Endodermal cell (in vitro differentiated cells): ENCODE results near the gene CALML3. TPM values are rescaled to one million over a fixed set of nuclear protein-coding genes. Genes with fewer than 3 reads are reported as not detected.

ENCODE experiments used
- DNase-seq: peaks from one replicate; pipeline ENCODE4 v3.0.0-alpha.2; 2017
- H3K27ac ChIP-seq: 2 replicates; pipeline ENCODE4 v1.5.1; 2013; ENCODE audit warnings: mild to moderate bottlenecking, low read depth, low read length, moderate library complexity
- H3K27me3 ChIP-seq: 2 replicates; pipeline ENCODE4 v1.6.1; 2013; ENCODE audit warnings: mild to moderate bottlenecking, low read length, moderate library complexity; ENCODE audit not compliant: insufficient read depth, control insufficient read depth, poor library complexity, severe bottlenecking
- H3K36me3 ChIP-seq: 2 replicates; pipeline ENCODE4 v1.7.0; 2013; ENCODE audit warnings: mild to moderate bottlenecking, low read length, moderate library complexity; ENCODE audit not compliant: control insufficient read depth, insufficient read depth
- H3K4me1 ChIP-seq: one replicate; pipeline ENCODE4 v1.7.0; 2013; ENCODE audit warnings: low read length; ENCODE audit not compliant: control insufficient read depth, insufficient read depth
- H3K4me3 ChIP-seq: 2 replicates; pipeline ENCODE4 v1.5.1; 2013; ENCODE audit warnings: mild to moderate bottlenecking, low read length, moderate library complexity
- H3K9ac ChIP-seq: 2 replicates; pipeline ENCODE4 v1.6.1; 2013; ENCODE audit warnings: mild to moderate bottlenecking, low read length, moderate library complexity; ENCODE audit not compliant: poor library complexity, severe bottlenecking; ENCODE audit errors: extremely low read depth
- H3K9me3 ChIP-seq: 2 replicates; pipeline ENCODE4 v1.6.1; 2013; ENCODE audit warnings: mild to moderate bottlenecking, low read length, moderate library complexity; ENCODE audit not compliant: control insufficient read depth
- H3K27ac Mint-ChIP-seq: 2 replicates; pipeline ENCODE4 v1.8.0; 2020; ENCODE audit warnings: mixed read lengths
- H3K27me3 Mint-ChIP-seq: 2 replicates; pipeline ENCODE4 v1.8.0; 2021; ENCODE audit warnings: mild to moderate bottlenecking, mixed read lengths; ENCODE audit not compliant: insufficient read depth
- H3K36me3 Mint-ChIP-seq: 2 replicates; pipeline ENCODE4 v1.8.0; 2020; ENCODE audit warnings: low read depth, mixed read lengths
- H3K4me1 Mint-ChIP-seq: 2 replicates; pipeline ENCODE4 v1.8.0; 2020; ENCODE audit warnings: mixed read lengths
- H3K4me3 Mint-ChIP-seq: 2 replicates; pipeline ENCODE4 v1.8.0; 2020; ENCODE audit warnings: mild to moderate bottlenecking, moderate library complexity, mixed read lengths
- H3K9me3 Mint-ChIP-seq: 2 replicates; pipeline ENCODE4 v1.8.0; 2020; ENCODE audit warnings: mild to moderate bottlenecking, mixed read lengths
- WGBS, 2 experiments: methylation state at CpG; one replicate each; pipeline versions ENCODE4 v1.1.5 to v1.1.7; 2013; ENCODE audit warnings: missing lambda C conversion rate in 2 of 2, mixed read lengths in 1 of 2; ENCODE audit not compliant: insufficient coverage in 1 of 2, insufficient read length in 1 of 2; 5-methylcytosine and 5-hydroxymethylcytosine counted together
- total RNA-seq, 2 donors: library from RNA; stranded (reverse); fragmentation: NEBNext Ultra II Directional in 1 of 2; extraction: Animal tissue kit (Norgen Biotek cat#: 25700) in 1 of 2; gene quantifications; 2 replicates in 1 of 2; 3 replicates in 1 of 2; pipeline ENCODE4 v1.2.1, GENCODE V29; 2021
- TF ChIP-seq, protein P1 (sequence below): fragments of 200-600 bp; sonication (generic); conservative IDR thresholded peaks from 2 replicates; pipeline ENCODE4 v1.5.0; 2021; ENCODE audit warnings: antibody characterized with exemption, mild to moderate bottlenecking

Gene CALML3
- total RNA-seq, 2 donors from 2014 or later: not detected

DNA sequence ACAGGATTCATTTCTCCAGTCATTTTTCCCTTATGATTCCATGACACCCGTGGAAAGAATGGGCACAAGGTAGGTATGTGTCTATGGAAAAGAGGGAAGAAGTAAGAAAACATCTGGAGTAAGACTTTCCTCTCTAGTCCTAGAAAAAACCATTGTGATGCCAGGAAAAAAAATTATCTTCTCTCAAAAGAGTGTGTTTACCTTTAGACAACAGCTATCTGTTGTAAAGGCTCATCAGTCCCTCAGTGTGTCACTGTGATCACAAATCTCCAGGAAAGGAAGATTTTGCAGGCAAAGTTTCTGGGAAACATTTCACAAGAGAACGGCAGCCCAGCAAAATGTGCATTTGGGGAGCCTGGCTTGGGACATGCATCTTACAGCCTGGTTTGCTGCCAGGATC is 44.8 kb downstream of the CALML3 start:
- H3K4me1 Mint-ChIP-seq: peaks cover 6% of the 10 kb centered on the region
- no peak overlapping the region for H3K4me3 Mint-ChIP-seq
- no peaks in the 10 kb centered on the region for H3K36me3 ChIP-seq
- H3K27me3 Mint-ChIP-seq: peaks cover 3% of the 10 kb centered on the region
- no peak overlapping the region for H3K4me3 ChIP-seq
- WGBS, 2 experiments: 77 to 100% methylated on average over 1 to 2 of the region's 2 CpGs
- no peaks in the 10 kb centered on the region for H3K9me3 ChIP-seq
- no peaks in the 10 kb centered on the region for H3K36me3 Mint-ChIP-seq
- H3K4me1 ChIP-seq: no peaks in the 10 kb centered on the region
- H3K9ac ChIP-seq: no peak overlapping the region
- TF ChIP-seq, protein P1, sequence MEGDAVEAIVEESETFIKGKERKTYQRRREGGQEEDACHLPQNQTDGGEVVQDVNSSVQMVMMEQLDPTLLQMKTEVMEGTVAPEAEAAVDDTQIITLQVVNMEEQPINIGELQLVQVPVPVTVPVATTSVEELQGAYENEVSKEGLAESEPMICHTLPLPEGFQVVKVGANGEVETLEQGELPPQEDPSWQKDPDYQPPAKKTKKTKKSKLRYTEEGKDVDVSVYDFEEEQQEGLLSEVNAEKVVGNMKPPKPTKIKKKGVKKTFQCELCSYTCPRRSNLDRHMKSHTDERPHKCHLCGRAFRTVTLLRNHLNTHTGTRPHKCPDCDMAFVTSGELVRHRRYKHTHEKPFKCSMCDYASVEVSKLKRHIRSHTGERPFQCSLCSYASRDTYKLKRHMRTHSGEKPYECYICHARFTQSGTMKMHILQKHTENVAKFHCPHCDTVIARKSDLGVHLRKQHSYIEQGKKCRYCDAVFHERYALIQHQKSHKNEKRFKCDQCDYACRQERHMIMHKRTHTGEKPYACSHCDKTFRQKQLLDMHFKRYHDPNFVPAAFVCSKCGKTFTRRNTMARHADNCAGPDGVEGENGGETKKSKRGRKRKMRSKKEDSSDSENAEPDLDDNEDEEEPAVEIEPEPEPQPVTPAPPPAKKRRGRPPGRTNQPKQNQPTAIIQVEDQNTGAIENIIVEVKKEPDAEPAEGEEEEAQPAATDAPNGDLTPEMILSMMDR: no peak
- DNase-seq: no peak
- H3K27ac ChIP-seq: no peak overlapping the region
- no peaks in the 10 kb centered on the region for H3K9me3 Mint-ChIP-seq
- H3K27ac Mint-ChIP-seq: no peak overlapping the region
- no peaks in the 10 kb centered on the region for H3K27me3 ChIP-seq

DNA sequence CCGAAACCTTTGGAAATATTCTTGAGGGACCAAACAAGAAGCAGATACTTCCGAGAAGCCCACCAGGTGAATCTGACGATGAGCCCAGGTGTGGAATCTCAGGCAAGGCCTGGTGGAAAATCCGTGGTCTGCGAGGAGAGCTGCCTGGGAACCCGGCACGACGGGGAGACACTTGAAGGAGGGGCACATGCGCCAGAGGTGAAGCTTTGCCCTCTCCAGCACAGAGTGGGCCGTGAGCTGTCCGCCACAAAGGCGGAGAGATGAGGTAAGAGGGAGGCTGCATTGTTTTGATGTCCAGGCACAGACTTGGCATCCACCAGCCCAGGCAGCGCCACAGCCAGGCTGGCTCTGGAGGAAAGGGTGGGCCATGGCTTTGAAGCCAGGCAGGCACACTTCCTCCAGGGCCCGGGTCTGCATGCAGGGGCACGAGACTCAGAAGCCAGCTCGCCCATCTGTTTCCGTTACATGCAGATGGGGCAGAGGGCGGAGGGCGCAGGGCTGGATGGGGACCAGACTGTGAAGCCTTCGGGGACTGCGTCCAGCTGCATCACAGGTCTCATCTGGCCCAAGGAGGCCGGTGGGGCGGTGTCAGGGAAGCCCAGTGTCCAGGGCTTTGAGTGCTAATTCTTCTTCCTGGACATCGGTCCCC is 45.4 kb downstream of the CALML3 start:
- WGBS, 2 experiments: 88 to 89% methylated on average over 24 of the region's 24 CpGs
- no peaks in the 10 kb centered on the region for H3K27me3 ChIP-seq
- no peaks in the 10 kb centered on the region for H3K36me3 ChIP-seq
- Mint-ChIP-seq H3K27ac (no peak overlapping the region), H3K4me3 (no peak overlapping the region), H3K27me3 (peaks cover 3% of the 10 kb centered on the region), H3K36me3 (no peaks in the 10 kb centered on the region), H3K9me3 (no peaks in the 10 kb centered on the region), H3K4me1 (peaks cover 6% of the 10 kb centered on the region)
- H3K27ac ChIP-seq: no peak overlapping the region
- H3K4me3 ChIP-seq: no peak overlapping the region
- no peak overlapping the region for H3K9ac ChIP-seq
- no peak for DNase-seq
- TF ChIP-seq, protein P1: no peak
- H3K9me3 ChIP-seq: no peaks in the 10 kb centered on the region
- H3K4me1 ChIP-seq: no peaks in the 10 kb centered on the region

- Mint-ChIP-seq H3K4me1 (peaks cover 6% of the 10 kb centered on the region), H3K9me3 (no peaks in the 10 kb centered on the region), H3K27ac (no peak overlapping the region), H3K27me3 (peaks cover 3% of the 10 kb centered on the region), H3K4me3 (no peak overlapping the region), H3K36me3 (no peaks in the 10 kb centered on the region)
- DNase-seq: no peak
- Histone ChIP-seq H3K4me1 (no peaks in the 10 kb centered on the region), H3K4me3 (no peak overlapping the region), H3K9ac (no peak overlapping the region), H3K27me3 (no peaks in the 10 kb centered on the region), H3K36me3 (no peaks in the 10 kb centered on the region), H3K9me3 (no peaks in the 10 kb centered on the region), H3K27ac (no peak overlapping the region)
- TF ChIP-seq, protein P1: no peak
- WGBS, 2 experiments: 93 to 95% methylated on average over 2 to 13 of the region's 13 CpGs
Observed at GRCh38 chr10:5570979-5571810, 46.4 kb downstream of the CALML3 start.
